ENCODE measurements around the gene IGFN1.

The IGFN1 gene

GRCh38 chr1:201266276-201266675, 75.7 kb downstream of the IGFN1 start:
- Histone ChIP-seq H3K4me3 (ENCODE audit: low read length) (no peak overlapping the region), H3K9me3 (ENCODE audit: low read length) (no peaks in the 10 kb centered on the region), H3K4me1 (ENCODE audit: insufficient read depth, low read length) (no peaks in the 10 kb centered on the region), H2AFZ (ENCODE audit: low read depth, low read length) (no peak overlapping the region), H3K36me3 (ENCODE audit: insufficient read depth, low read length) (no peaks in the 10 kb centered on the region), H3K27me3 (ENCODE audit: insufficient read depth, low read length) (peaks cover 21% of the 10 kb centered on the region)

DNA sequence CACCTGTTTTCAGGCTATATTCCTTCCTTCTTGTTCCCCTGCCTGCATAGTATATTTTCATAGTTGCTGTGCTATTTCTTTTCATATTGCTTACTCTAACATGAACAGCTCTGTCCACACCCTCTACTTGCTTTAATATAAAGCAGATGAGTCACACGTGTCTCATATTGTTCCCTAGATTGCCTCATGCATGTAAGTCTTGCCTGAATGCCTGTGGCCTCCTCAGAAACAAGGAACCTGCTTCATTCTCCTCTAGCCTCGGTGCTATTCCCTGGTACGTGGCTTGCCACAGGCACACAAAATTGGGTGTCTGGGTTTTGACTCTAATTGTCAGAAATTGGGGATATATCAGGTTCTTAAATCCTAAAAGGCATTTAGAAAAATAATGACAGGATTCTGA, 76.2 kb downstream of the IGFN1 start:
- no peak overlapping the region for H2AFZ ChIP-seq (ENCODE audit: low read depth, low read length)
- H3K4me1 ChIP-seq (ENCODE audit: insufficient read depth, low read length): no peaks in the 10 kb centered on the region
- H3K4me3 ChIP-seq (ENCODE audit: low read length): no peak overlapping the region
- peaks cover 17% of the 10 kb centered on the region for H3K27me3 ChIP-seq (ENCODE audit: insufficient read depth, low read length)
- H3K9me3 ChIP-seq (ENCODE audit: low read length): no peaks in the 10 kb centered on the region
- no peaks in the 10 kb centered on the region for H3K36me3 ChIP-seq (ENCODE audit: insufficient read depth, low read length)

DNA sequence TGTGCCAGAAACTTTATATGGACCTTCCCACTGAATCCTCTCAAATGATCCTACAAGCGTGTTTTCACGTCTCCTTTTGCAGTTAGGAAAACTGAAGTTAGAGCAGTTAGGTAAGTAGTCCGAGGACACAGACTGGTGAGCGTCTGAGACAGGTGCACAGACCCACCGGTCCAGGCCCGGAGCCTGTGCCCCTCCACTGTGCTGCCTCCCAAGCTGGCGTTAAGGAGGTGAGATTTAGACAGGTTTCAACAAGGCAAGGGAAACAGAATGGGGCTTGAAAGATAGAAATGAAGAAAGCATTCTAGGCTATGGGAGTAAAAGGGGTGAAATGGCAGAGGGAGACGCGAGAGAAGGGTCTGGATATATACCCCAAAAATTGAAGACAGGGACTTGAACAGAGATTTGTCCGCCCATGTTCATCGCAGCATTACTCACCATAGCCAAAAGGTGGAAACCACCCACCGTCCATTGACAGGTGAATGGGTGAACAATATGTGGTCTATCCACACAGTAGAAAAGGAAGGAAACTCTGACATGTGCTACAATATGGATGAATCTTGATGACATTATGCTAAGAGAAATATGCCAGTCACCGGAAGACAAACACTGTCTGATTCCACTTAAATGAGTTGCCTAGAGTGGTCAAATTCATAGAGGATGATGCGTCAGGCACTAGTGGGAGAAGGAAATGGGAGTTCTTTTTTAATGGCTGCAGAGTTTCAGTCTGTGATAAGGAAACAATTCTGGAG, 77.0 kb downstream of the IGFN1 start:
- no peaks in the 10 kb centered on the region for H3K9me3 ChIP-seq (ENCODE audit: low read length)

GRCh38 chr1:201268604-201269151, 78.1 kb downstream of the IGFN1 start:
- Histone ChIP-seq H3K9me3 (ENCODE audit: low read length) (no peaks in the 10 kb centered on the region), H3K4me3 (ENCODE audit: low read length) (no peak overlapping the region), H2AFZ (ENCODE audit: low read depth, low read length) (no peak overlapping the region), H3K36me3 (ENCODE audit: insufficient read depth, low read length) (no peaks in the 10 kb centered on the region), H3K4me1 (ENCODE audit: insufficient read depth, low read length) (no peaks in the 10 kb centered on the region), H3K27me3 (ENCODE audit: insufficient read depth, low read length) (peaks cover 13% of the 10 kb centered on the region)

More for the DNA sequence above, 77.0 kb downstream of the IGFN1 start:
- no peaks in the 10 kb centered on the region for H3K4me1 ChIP-seq (ENCODE audit: insufficient read depth, low read length)
- no peaks in the 10 kb centered on the region for H3K36me3 ChIP-seq (ENCODE audit: insufficient read depth, low read length)
- H3K27me3 ChIP-seq (ENCODE audit: insufficient read depth, low read length): peaks cover 15% of the 10 kb centered on the region
- H3K4me3 ChIP-seq (ENCODE audit: low read length): no peak overlapping the region
- H2AFZ ChIP-seq (ENCODE audit: low read depth, low read length): no peak overlapping the region

- H3K27me3 ChIP-seq (ENCODE audit: insufficient read depth, low read length): peaks cover 12% of the 10 kb centered on the region
- H3K4me3 ChIP-seq (ENCODE audit: low read length): no peak overlapping the region
- no peaks in the 10 kb centered on the region for H3K4me1 ChIP-seq (ENCODE audit: insufficient read depth, low read length)
- no peaks in the 10 kb centered on the region for H3K9me3 ChIP-seq (ENCODE audit: low read length)
- no peaks in the 10 kb centered on the region for H3K36me3 ChIP-seq (ENCODE audit: insufficient read depth, low read length)
- H2AFZ ChIP-seq (ENCODE audit: low read depth, low read length): no peak overlapping the region
Measured at GRCh38 chr1:201269281-201269680, 78.7 kb downstream of the IGFN1 start.

DNA sequence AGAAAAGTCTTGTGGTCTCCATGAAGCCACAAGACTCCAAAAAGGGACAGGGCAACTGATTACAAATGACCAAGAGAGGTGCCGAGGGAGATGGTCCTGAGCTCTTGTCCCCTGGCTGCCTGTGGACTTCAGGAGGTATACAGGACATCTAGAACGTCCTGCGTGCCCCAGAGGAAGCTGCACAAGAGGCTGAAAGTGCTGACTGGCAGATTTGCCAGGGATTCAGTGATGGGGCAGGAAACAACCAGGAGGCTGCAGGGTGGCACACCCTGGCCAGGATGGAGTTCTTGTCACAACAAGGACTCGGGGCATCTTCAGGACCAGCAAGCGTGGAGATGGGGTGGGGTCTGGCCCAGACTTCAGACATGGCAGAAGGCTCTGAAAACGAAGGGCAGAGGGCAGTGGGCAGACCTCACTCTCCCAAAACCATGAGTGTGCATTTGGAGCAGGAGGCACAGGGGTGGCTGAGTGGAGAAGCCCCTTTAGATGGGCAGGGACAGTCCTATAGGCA, 79.3 kb downstream of the IGFN1 start:
- H3K4me1 ChIP-seq (ENCODE audit: insufficient read depth, low read length): no peaks in the 10 kb centered on the region
- H3K36me3 ChIP-seq (ENCODE audit: insufficient read depth, low read length): no peaks in the 10 kb centered on the region
- no peaks in the 10 kb centered on the region for H3K9me3 ChIP-seq (ENCODE audit: low read length)

GRCh38 chr1:201270616-201271390, 80.2 kb downstream of the IGFN1 start:
- H2AFZ ChIP-seq (ENCODE audit: low read depth, low read length): no peak overlapping the region
- no peaks in the 10 kb centered on the region for H3K4me1 ChIP-seq (ENCODE audit: insufficient read depth, low read length)
- H3K9me3 ChIP-seq (ENCODE audit: low read length): no peaks in the 10 kb centered on the region
- H3K27me3 ChIP-seq (ENCODE audit: insufficient read depth, low read length): peaks cover 10% of the 10 kb centered on the region
- no peaks in the 10 kb centered on the region for H3K36me3 ChIP-seq (ENCODE audit: insufficient read depth, low read length)
- no peak overlapping the region for H3K4me3 ChIP-seq (ENCODE audit: low read length)

More for the DNA sequence above, 79.3 kb downstream of the IGFN1 start:
- Histone ChIP-seq H3K27me3 (ENCODE audit: insufficient read depth, low read length) (peaks cover 12% of the 10 kb centered on the region), H3K4me3 (ENCODE audit: low read length) (no peak overlapping the region), H2AFZ (ENCODE audit: low read depth, low read length) (no peak overlapping the region)

DNA sequence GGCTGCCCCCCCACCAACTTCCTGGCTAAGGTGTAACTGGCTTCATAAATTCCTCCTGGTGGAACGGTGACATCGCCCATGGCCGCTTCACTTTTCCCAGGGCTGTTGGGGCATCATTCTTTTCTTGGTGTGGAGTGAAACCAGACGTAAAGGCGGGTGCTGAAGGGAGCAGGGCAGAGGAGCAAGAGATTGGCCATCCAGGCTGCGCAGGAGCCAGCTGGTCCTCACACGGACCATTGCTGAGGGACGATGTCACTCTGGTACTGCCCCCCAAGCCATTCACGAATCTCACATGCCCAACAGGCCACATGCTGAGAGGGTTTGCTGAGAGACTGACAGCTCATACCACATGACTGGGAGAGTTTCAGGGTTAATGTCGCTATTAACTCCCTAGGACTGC, 82.2 kb downstream of the IGFN1 start:
- H3K4me1 ChIP-seq (ENCODE audit: insufficient read depth, low read length): no peaks in the 10 kb centered on the region
- H3K4me3 ChIP-seq (ENCODE audit: low read length): no peak overlapping the region
- H3K36me3 ChIP-seq (ENCODE audit: insufficient read depth, low read length): no peaks in the 10 kb centered on the region
- H2AFZ ChIP-seq (ENCODE audit: low read depth, low read length): no peak overlapping the region
- H3K9me3 ChIP-seq (ENCODE audit: low read length): no peaks in the 10 kb centered on the region
- peaks cover 4% of the 10 kb centered on the region for H3K27me3 ChIP-seq (ENCODE audit: insufficient read depth, low read length)

DNA sequence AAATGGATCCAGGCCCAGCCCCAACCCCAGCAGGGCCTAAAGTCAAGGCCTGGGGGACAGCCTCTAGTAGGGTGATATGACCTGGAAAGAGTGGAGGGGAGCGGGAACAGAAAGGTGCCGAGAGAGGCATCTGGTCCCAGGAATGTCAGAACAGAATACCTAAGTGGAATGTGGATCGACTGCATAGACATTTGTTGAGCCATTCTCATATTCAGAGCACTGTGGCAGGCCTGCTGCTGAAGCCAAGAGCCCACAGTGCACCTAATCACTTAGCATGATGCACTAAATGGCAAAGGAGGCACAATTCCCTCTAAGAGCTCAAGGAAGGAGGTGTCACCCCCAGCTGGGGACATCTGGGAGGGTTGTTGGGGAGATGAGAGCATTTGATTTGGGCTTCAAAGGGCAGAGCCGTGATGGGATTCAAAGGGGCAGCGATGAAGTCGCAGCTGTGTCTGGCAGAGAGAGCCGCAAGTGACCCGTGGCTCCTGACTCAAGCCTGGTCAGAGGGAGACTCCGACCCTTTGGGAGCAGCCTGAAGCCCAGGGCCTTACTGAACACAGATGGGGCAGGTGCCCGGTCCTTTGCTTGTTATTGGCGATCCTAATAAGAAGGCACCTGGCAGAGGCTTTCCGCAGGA, 84.1 kb downstream of the IGFN1 start:
- no peaks in the 10 kb centered on the region for H3K9me3 ChIP-seq (ENCODE audit: low read length)
- H3K4me3 ChIP-seq (ENCODE audit: low read length): no peak overlapping the region
- H3K27me3 ChIP-seq (ENCODE audit: insufficient read depth, low read length): peaks cover 4% of the 10 kb centered on the region
- no peak overlapping the region for H2AFZ ChIP-seq (ENCODE audit: low read depth, low read length)
- H3K36me3 ChIP-seq (ENCODE audit: insufficient read depth, low read length): no peaks in the 10 kb centered on the region
- no peaks in the 10 kb centered on the region for H3K4me1 ChIP-seq (ENCODE audit: insufficient read depth, low read length)

DNA sequence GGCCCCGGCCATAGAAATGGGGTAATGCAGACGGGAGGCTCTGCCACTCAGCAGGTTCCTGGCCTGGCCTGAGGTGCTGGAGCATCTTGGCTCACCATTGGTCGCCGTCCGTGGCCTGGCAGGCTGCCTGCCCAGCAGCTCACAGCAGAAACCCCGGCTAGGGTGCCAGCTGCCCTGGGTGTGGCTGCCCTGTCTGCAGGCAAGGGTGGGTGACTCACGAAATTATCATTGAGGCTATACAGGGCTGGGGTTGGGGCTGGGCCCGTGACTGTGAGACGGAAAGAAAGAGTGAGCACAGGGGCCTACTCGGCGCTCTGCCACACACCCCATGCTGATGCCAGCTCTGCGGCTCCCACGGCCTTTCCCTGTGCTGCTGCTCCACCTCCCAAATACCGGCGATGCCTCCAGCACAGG, 84.6 kb downstream of the IGFN1 start:
- Histone ChIP-seq H3K36me3 (ENCODE audit: insufficient read depth, low read length) (no peaks in the 10 kb centered on the region), H3K9me3 (ENCODE audit: low read length) (no peaks in the 10 kb centered on the region), H3K27me3 (ENCODE audit: insufficient read depth, low read length) (peaks cover 4% of the 10 kb centered on the region), H2AFZ (ENCODE audit: low read depth, low read length) (no peak overlapping the region), H3K4me3 (ENCODE audit: low read length) (no peak overlapping the region), H3K4me1 (ENCODE audit: insufficient read depth, low read length) (no peaks in the 10 kb centered on the region)

- H3K9me3 ChIP-seq (ENCODE audit: low read length): no peaks in the 10 kb centered on the region
- no peaks in the 10 kb centered on the region for H3K36me3 ChIP-seq (ENCODE audit: insufficient read depth, low read length)
- no peak overlapping the region for H2AFZ ChIP-seq (ENCODE audit: low read depth, low read length)
- H3K4me1 ChIP-seq (ENCODE audit: insufficient read depth, low read length): no peaks in the 10 kb centered on the region
- peaks cover 4% of the 10 kb centered on the region for H3K27me3 ChIP-seq (ENCODE audit: insufficient read depth, low read length)
- no peak overlapping the region for H3K4me3 ChIP-seq (ENCODE audit: low read length)
Measured at GRCh38 chr1:201276891-201277290, 86.3 kb downstream of the IGFN1 start.

GRCh38 chr1:201277441-201277840, 86.8 kb downstream of the IGFN1 start:
- H3K36me3 ChIP-seq (ENCODE audit: insufficient read depth, low read length): no peaks in the 10 kb centered on the region
- H2AFZ ChIP-seq (ENCODE audit: low read depth, low read length): no peak overlapping the region
- H3K27me3 ChIP-seq (ENCODE audit: insufficient read depth, low read length): peaks cover 4% of the 10 kb centered on the region
- no peaks in the 10 kb centered on the region for H3K9me3 ChIP-seq (ENCODE audit: low read length)
- H3K4me3 ChIP-seq (ENCODE audit: low read length): no peak overlapping the region
- no peaks in the 10 kb centered on the region for H3K4me1 ChIP-seq (ENCODE audit: insufficient read depth, low read length)
